ENCODE results near the gene KASH5. TPM values are rescaled to one million over a fixed set of nuclear protein-coding genes. Genes with fewer than 3 reads are reported as not detected.

Gene KASH5
- total RNA-seq, 1 experiment from 2014 or later = not detected

- peak overlapping the region; percentile 33 to 76; a peak in 4 of 5 replicates for H3K4me3 Mint-ChIP-seq
- H3K4me1 ChIP-seq (ENCODE audit: insufficient read depth, low read length) = no peaks in the 10 kb centered on the region
These were observed 48.5 kb downstream of the KASH5 start for GRCh38 chr19:49436381-49437017.

More at GRCh38 chr19:49436381-49437017, 48.5 kb downstream of the KASH5 start:
- TF ChIP-seq CTCF (conservative IDR thresholded peaks at IDR 0.05) = no peak
- Histone ChIP-seq H2AK5ac (ENCODE audit: insufficient read length, low read length) (no peak overlapping the region), H4K20me1 (ENCODE audit: control insufficient read depth, insufficient read depth, insufficient read length) (no peaks in the 10 kb centered on the region), H4K91ac (ENCODE audit: insufficient read length, low read depth, low read length) (no peak overlapping the region), H2BK15ac (ENCODE audit: low read depth, low read length) (no peak overlapping the region), H3K23me2 (ENCODE audit: insufficient read length, low read depth, low read length, poor library complexity, severe bottlenecking) (peaks cover 11% of the 10 kb centered on the region), H3K14ac (ENCODE audit: insufficient read depth, low read length) (no peak overlapping the region), H3K23ac (ENCODE audit: insufficient read length, low read depth, low read length) (no peak overlapping the region), H2BK20ac (ENCODE audit: low read depth, low read length, poor library complexity, severe bottlenecking) (no peak overlapping the region), H2BK5ac (ENCODE audit: insufficient read length, low read length) (no peak overlapping the region), H3K79me2 (ENCODE audit: insufficient read depth, low read length) (no peaks in the 10 kb centered on the region), H2AFZ (ENCODE audit: low read length) (no peak overlapping the region), H3T11ph (ENCODE audit: low read length) (no peak overlapping the region), H2BK120ac (ENCODE audit: low read depth, low read length, poor library complexity, severe bottlenecking) (no peak overlapping the region), H2BK12ac (ENCODE audit: insufficient read length, low read depth, low read length) (no peak overlapping the region), H3K27ac (ENCODE audit: insufficient read length, low read depth, low read length) (no peak overlapping the region), H3K4me2 (ENCODE audit: insufficient read depth, insufficient read length, low read length) (peak overlapping the region; percentile 21), H3K79me1 (ENCODE audit: insufficient read depth, low read depth, low read length, poor library complexity, severe bottlenecking) (no peaks in the 10 kb centered on the region), H3K9me3 (ENCODE audit: control insufficient read depth, low read depth, low read length) (no peaks in the 10 kb centered on the region), H3K27me3 (ENCODE audit: insufficient read depth, low read length) (peaks cover 36% of the 10 kb centered on the region; the same call in 1 of the 2 replicates), H3K56ac (ENCODE audit: insufficient read length, low read depth, low read length) (no peak overlapping the region), H3K9ac (ENCODE audit: extremely low read depth, insufficient read length, low read length) (no peak overlapping the region), H3K18ac (ENCODE audit: insufficient read length, low read depth, low read length) (no peak overlapping the region), H3K4ac (ENCODE audit: low read depth, low read length) (no peak overlapping the region), H4K5ac (ENCODE audit: insufficient read length, low read depth, low read length) (no peak overlapping the region), H4K8ac (replicated peaks; ENCODE audit: insufficient read length, low read depth, low read length) (no peak overlapping the region)
- WGBS (ENCODE audit: extremely low coverage, insufficient read length, low lambda C conversion rate) = no CpG with 5 or more reads among the region's 42 CpGs
- peak; percentile 98 for DNase-seq
- H3K4me1 Mint-ChIP-seq = peaks cover 24 to 62% of the 10 kb centered on the region in 2 experiments
- H3K27ac Mint-ChIP-seq = peak overlapping the region in 2 of 3 experiments; percentile 22 to 88; a peak in 2 of 7 replicates
- peaks cover 88% of the 10 kb centered on the region for H3K27me3 Mint-ChIP-seq (ENCODE audit: low read depth)
- H3K9me3 Mint-ChIP-seq = peaks cover 4 to 8% of the 10 kb centered on the region in 2 experiments; a peak in 3 of 5 replicates
- H3K36me3 Mint-ChIP-seq (ENCODE audit: insufficient read depth in 1 of 3, low read depth in 3 of 3) = peaks cover 3 to 9% (median 5%) of the 10 kb centered on the region in 3 experiments; a peak in 6 of 7 replicates
